Bone marrow (tissue), 2 donors: ENCODE results near the gene WIF1.

Experiments used
- DNase-seq, 2 donors: peaks; one replicate each; lab custom pipeline; 2025; lab: John Stamatoyannopoulos, UW

WIF1 gene

DNA sequence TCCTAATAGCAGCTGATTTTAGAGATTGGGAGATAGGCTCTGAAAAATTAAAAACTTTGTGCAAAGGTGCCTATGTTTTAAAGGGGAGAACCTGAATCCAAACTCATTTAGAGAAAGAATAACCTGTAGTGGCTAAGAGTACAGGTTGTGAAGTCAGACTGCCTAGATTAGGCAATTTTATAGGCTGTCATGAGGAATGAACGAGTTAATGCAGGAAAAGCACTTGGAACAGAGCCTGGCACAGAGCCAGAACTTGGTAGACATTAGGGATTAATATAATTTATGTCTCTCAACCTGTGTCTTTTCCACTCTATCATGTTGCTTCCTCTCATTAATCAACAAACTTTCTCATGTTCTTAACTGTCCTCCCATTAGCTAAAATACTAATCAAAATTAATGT lies 98.1 kb downstream of the WIF1 start:
- DNase-seq: no peak

DNA sequence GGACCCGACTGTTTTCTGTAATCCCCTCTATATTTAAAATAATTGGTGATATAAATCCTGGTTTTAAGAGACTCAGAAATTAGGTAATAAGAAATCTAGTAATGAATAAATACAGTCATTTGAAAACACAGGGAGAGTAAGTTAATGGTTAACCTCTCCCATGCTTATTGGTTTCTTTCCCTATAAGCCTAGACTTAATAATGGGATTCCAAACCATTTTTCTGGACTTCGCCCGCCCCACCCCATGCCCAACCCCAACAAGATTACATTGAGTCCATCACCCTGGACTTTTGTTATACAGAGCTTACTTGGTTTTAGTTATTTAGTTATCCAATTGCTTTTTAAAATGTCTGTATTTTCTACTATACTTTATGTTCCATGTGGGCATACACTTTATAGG lies 98.7 kb downstream of the WIF1 start:
- no peak for DNase-seq

DNA sequence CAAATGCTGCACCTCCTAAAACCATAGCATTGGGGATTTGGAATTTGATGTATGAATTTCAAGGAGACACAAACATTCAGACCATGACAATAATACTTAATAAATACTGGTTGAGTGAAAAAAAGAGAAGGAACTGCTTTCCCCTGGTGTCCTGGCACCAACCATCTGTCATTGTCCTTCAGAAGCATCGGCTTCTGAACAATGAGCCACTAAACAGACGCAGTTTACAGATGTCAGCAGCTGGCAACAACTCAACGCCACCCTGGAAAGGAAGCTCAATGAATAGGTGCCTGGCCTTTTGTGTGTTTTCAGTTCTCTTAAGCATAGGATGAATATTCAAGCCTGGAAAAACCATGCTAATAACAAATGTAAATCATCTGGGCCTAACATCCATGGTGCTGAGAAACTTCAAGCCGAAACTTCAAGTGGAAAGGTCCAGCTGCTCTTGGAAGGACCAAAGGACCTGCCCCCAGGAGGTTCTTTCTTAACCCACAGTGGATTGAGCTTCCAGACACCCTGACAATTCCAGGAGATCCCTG lies 101.3 kb downstream of the WIF1 start:
- DNase-seq: no peak

DNA sequence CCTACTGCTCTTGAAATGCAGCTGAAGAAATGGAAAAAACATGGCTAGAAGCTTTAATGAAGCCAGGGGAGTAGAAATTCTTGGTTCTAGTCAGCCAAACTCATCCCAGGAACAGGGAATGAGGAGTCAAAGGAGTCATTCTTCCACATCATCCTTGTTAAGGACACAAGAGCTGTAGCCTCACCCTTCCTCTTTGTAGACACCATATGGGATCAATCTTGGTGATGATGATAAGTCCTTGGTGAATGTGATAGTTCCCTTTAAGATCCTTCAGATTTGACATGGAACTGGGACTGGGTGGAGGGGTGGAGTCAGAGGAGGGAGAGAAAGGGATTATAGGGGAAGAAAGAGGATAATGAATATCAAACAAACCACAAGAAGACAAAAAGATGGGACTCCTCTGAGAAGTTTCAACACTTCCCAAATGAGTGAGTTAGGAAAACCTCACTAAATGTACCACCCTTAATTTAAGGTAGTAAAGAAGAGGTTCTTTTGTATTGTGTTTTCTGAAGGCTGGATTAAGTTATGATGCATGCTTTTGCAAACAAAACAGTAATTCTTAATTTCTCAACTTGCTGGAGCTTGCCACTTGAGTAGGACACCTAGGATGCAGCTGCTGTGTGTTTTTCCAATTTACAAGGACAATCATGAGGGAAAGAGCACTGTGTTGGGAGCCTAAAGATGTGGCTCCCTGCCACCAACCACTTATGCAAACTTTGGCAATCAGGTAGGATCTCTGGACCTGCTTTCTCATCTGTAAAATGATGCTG lies 104.0 kb downstream of the WIF1 start:
- no peak for DNase-seq

DNA sequence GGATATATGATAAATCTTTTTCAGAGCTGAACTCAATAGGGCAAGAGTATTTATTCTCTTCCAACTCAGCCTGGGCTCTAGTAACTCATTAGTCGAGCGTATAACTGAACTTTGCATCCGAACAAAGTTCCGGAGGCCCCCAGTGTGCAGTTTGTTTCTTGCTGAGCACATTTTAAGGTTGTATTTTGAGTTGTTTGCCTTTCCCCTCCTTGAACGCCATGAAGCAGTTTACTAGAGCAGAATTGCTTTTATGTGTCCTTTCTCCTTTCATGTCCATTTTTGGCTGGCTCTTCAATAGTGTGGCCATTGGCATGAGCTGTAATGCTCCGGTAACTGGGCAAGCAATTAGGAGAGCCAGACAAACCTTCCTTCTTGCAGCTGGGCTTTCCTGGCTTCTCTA lies 105.3 kb downstream of the WIF1 start:
- no peak for DNase-seq

DNA sequence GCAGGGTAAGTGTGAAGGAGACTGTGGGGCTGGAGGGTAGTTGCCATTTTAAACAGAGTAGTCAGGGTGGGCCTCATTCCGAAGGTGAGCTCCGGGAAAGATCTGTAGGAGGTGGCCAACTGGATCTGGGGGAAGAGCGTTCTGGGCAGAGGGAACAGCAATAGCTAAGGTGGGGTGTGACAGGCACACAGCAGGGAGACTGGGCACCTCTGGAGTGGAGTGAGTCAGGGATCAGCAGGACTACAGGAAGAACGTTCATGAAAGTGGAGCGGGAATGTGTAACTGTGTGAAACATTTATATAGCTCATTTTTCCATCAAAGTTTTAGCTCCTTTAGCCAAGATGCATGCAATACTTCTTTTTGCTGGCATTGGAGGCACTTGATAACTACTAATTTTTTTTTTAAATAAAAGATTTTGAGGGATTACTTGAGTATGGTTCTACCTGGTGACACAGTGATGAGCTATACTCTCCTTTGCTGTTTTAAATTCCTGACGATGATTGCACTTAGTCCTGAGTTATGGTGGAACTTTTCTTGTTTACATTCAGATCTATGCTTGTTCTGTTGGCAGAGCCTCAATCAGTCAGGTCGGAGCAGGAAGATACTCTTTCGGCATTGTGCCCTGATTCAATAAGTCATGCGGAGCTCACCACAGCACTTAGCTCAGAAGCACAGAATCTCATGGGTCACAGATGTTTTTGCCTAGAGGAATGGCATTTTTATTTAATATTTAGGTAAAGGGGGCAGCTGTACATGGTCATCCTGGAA lies 106.4 kb downstream of the WIF1 start:
- no peak for DNase-seq

DNA sequence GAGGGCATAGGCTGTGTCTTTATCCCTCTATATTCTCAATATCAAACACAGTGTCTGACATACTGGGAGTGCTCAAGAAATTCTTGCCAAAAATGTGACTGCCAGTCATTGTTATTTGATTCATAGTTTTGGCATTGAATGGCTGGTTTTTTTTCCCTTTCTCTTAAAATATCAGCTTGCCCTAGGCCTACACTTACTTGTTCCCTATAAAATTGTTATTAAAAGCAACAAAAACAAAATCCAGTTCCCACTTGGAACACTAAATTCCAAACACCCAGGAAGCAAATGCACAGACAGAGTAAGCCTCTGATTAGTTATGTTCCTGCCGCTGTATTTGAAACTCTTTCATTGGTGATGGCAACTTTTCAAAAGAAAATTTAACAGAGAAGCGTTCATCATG lies 110.7 kb downstream of the WIF1 start:
- DNase-seq: no peak

DNA sequence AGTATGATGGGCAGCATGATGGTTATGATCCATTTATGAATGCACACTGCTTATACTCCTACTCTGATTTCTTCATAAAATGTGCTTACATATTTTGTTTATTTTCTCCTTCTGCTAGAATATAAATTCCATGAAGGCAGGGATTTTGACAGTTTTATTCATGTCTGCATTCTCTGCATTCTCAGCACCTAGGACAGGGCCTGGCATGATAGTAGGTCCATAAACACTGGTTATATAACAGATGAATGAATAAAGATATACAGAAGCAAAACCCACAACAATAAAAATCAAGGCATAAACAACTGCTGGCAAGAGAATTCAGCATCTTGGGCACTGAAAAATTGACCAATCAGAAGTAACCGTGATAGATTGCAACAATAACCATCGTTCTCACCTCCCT lies 115.4 kb downstream of the WIF1 start:
- DNase-seq: no peak

DNA sequence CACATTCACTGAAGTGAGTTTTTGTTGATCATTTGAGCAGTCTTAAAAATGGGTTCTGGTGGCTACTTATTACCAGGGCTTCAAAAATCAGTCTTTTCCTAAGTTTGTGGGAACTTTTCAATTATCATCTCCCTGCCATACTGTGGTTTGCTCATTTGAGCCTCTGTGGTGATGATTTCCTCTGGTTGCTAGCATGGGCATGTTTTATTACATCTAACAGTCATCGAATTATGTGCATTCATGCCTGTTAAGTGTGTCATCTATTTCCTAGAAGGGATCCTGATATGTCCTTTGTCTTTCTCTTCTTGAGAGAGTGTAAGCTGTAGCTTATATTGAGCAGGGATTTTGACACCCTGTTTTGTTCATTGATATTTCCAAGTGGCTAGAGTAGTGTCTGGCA lies 116.8 kb downstream of the WIF1 start:
- DNase-seq: no peak
